GM12878 (cell line): ENCODE measurements around the gene SLC26A8. TPM values are rescaled to one million over a fixed set of nuclear protein-coding genes. Genes with fewer than 3 reads are reported as not detected.

Experiments
- ATAC-seq: fragments of 200-7000 bp; cut with Tn5 transposase; 3 replicates; pipeline ENCODE4 v1.9.1; 2020; ENCODE audit warnings: mild to moderate bottlenecking, moderate library complexity
- BruUV-seq: library from RNA; stranded (reverse); fragments of 400-500 nt; replicated peaks from 2 replicates; lab custom pipeline; 2021; lab: Mats Ljungman, UMichigan
- CTCF ChIA-PET: fragments of 300-600 bp; sonication (Branson Sonifier 250); formaldehyde crosslinking; extraction: SDS; loops from one replicate; lab custom pipeline; 2021; ENCODE audit warnings: inconsistent platforms; lab: Yijun Ruan, JAX
- POLR2A ChIA-PET: fragments of 350-600 bp; formaldehyde crosslinking; extraction: SDS; loops from one replicate; lab custom pipeline; 2021; ENCODE audit warnings: inconsistent platforms; lab: Charles Lee
- RAD21 ChIA-PET: fragments of 300-600 bp; sonication (Branson Sonifier 250); formaldehyde crosslinking; loops from one replicate; lab custom pipeline; 2023; ENCODE audit warnings: antibody characterized with exemption; ENCODE audit not compliant: unreplicated experiment; lab: Charles Lee
- SMC1A ChIA-PET: fragments of 300-600 bp; sonication (Branson Sonifier 250); formaldehyde crosslinking; loops from one replicate; lab custom pipeline; 2023; ENCODE audit not compliant: unreplicated experiment, uncharacterized antibody; lab: Charles Lee
- DNase-seq: peaks from one replicate; pipeline ENCODE4 v3.0.0-alpha.2; 2011; ENCODE audit warnings: low read depth, low spot score
- FAIRE-seq: peaks from 3 replicates; lab custom pipeline; 2011; peaks lifted over from hg19 to GRCh38; lab: Jason Lieb, UNC
- H2AFZ ChIP-seq: 2 replicates; pipeline ENCODE4 v1.6.0; 2011; ENCODE audit warnings: low read depth, low read length, control low read depth; ENCODE audit not compliant: control insufficient read depth
- H3K27ac ChIP-seq: 2 replicates; pipeline ENCODE4 v1.5.1; 2011; ENCODE audit warnings: control low read depth; ENCODE audit not compliant: control insufficient read depth, insufficient read depth
- H3K27me3 ChIP-seq, 2 experiments: replicated peaks in 1 of 2; 2 replicates each; pipeline versions ENCODE4 v1.6.0 to v1.6.1; 2011; ENCODE audit warnings: low read length in 1 of 2; ENCODE audit not compliant: control insufficient read depth in 2 of 2, insufficient read depth in 2 of 2
- H3K36me3 ChIP-seq, 2 experiments: 2 replicates each; pipeline ENCODE4 v1.5.1; 2011; ENCODE audit warnings: low read length in 1 of 2; ENCODE audit not compliant: control insufficient read depth in 2 of 2, insufficient read depth in 2 of 2
- H3K4me1 ChIP-seq: 2 replicates; pipeline ENCODE4 v1.6.1; 2011; ENCODE audit warnings: mild to moderate bottlenecking, low read length, moderate library complexity, mixed read lengths; ENCODE audit not compliant: control insufficient read depth, insufficient read depth
- H3K4me2 ChIP-seq: 2 replicates; pipeline ENCODE4 v1.6.0; 2011; ENCODE audit warnings: control low read depth; ENCODE audit not compliant: control insufficient read depth, insufficient read depth
- H3K4me3 ChIP-seq: fragments of 200-600 bp; sonication (generic); 2 replicates; pipeline ENCODE4 v1.5.1; 2016
- H3K79me2 ChIP-seq: 2 replicates; pipeline ENCODE4 v1.6.0; 2011; ENCODE audit warnings: low read length; ENCODE audit not compliant: control insufficient read depth, insufficient read depth
- H3K9ac ChIP-seq: 2 replicates; pipeline ENCODE4 v1.8.0; 2011; ENCODE audit warnings: low read length, control low read depth, mixed read lengths; ENCODE audit not compliant: control insufficient read depth, insufficient read depth
- H3K9me3 ChIP-seq: replicated peaks from 3 replicates; pipeline ENCODE4 v1.5.1; 2011; ENCODE audit warnings: mild to moderate bottlenecking, low read length; ENCODE audit not compliant: control insufficient read depth, insufficient read depth
- H4K20me1 ChIP-seq: 2 replicates; pipeline ENCODE4 v1.6.0; 2011; ENCODE audit not compliant: control insufficient read depth, insufficient read depth
- CHD1 ChIP-seq: IDR thresholded peaks from 2 replicates; pipeline ENCODE4 v1.6.1; 2012; ENCODE audit warnings: low read depth, low read length, improper control_type of control experiment
- GABPA ChIP-seq: IDR thresholded peaks from 2 replicates; pipeline ENCODE4 v1.6.1; 2014; ENCODE audit warnings: antibody characterized with exemption, low read depth, mild to moderate bottlenecking, inconsistent platforms
- IRF3 ChIP-seq: fragments of 450-650 bp; IDR thresholded peaks from 2 replicates; pipeline ENCODE4 v1.6.1; 2014; ENCODE audit warnings: mild to moderate bottlenecking
- NFYA ChIP-seq: IDR thresholded peaks from 2 replicates; pipeline ENCODE4 v1.6.1; 2011; ENCODE audit warnings: low read depth, mild to moderate bottlenecking, low read length, improper control_type of control experiment, borderline replicate concordance
- POLR2AphosphoS2 ChIP-seq: IDR thresholded peaks from 2 replicates; pipeline ENCODE4 v1.6.1; 2011; ENCODE audit warnings: low read depth, mild to moderate bottlenecking, low read length, improper control_type of control experiment, moderate library complexity
- SIN3A ChIP-seq: IDR thresholded peaks from 2 replicates; pipeline ENCODE4 v1.6.1; 2012; ENCODE audit warnings: low read depth, low read length, improper control_type of control experiment
- USF2 ChIP-seq: IDR thresholded peaks from 2 replicates; pipeline ENCODE4 v1.6.1; 2011; ENCODE audit warnings: low read depth, low read length, improper control_type of control experiment, borderline replicate concordance
- ZNF217 ChIP-seq: fragments of 450-650 bp; IDR thresholded peaks from 2 replicates; pipeline ENCODE4 v1.6.1; 2017; ENCODE audit warnings: antibody characterized with exemption, mild to moderate bottlenecking
- ZNF24 ChIP-seq: fragments of 450-650 bp; IDR thresholded peaks from 2 replicates; pipeline ENCODE4 v1.6.1; 2017; ENCODE audit warnings: antibody characterized with exemption, mild to moderate bottlenecking
- WGBS: methylation state at CpG from one replicate; pipeline ENCODE4 v1.1.6; 2016; ENCODE audit warnings: low lambda C conversion rate; ENCODE audit not compliant: insufficient replicate concordance, insufficient coverage; ENCODE audit errors: missing lambda C conversion rate; 5-methylcytosine and 5-hydroxymethylcytosine counted together
- in situ Hi-C: fragments of 300-500 bp; cut with MboI; formaldehyde crosslinking; loops from 9 replicates; pipeline ENCODE4 v1.14.3; 2018; ENCODE audit warnings: mixed read lengths
- intact Hi-C: fragments of 100-400 bp; cut with micrococcal nuclease; formaldehyde crosslinking; loops from one replicate; pipeline ENCODE4 v1.14.2; 2022; ENCODE audit not compliant: unreplicated experiment
- polyA plus RNA-seq, 11 experiments: library from polyadenylated mRNA; depleted of rRNA in 4 of 11; unstranded in 6 of 11; stranded (reverse) in 5 of 11; fragments of >200 nt; fragmentation: Nextera tagmentation in 4 of 11; fragmentation: Illumina TruSeq in 1 of 11; extraction: Ambion mirVana in 4 of 11; extraction: Trizol in 1 of 11; gene quantifications; 1 replicate in 1 of 11; 2 replicates in 10 of 11; pipeline versions ENCODE4 v1.2.1 to v1.2.3, GENCODE V29; 2011 to 2016; ENCODE audit warnings: inconsistent platforms in 2 of 11, missing spikeins in 2 of 11, low read depth in 1 of 11
- total RNA-seq, 4 experiments: library from RNA; depleted of rRNA in 3 of 4; stranded (reverse); fragments of >200 nt in 3 of 4; fragmentation: Illumina TruSeq in 1 of 4; extraction: Trizol in 1 of 4; gene quantifications; 2 replicates each; pipeline versions ENCODE4 v1.2.1 to v1.2.3, GENCODE V29; 2013 to 2021
- TF ChIP-seq, protein P1 (sequence below): IDR thresholded peaks from 2 replicates; pipeline ENCODE4 v1.6.1; 2011; ENCODE audit warnings: borderline replicate concordance, low read depth, mild to moderate bottlenecking, moderate library complexity, mixed read lengths, low read length; ENCODE audit not compliant: insufficient read depth; ENCODE audit errors: extremely low read length

The SLC26A8 gene
- total and polyA plus RNA-seq, 10 of the 15 experiments (the other 5 are each of a cell fraction or from before 2014, with no cell fraction given): 0.09 to 0.95 (median 0.27) TPM; not detected in 2

GRCh38 chr6:36061236-36061635 lies 36.8 kb upstream of the SLC26A8 start:
- Histone ChIP-seq H3K79me2 (peaks cover 17% of the 10 kb centered on the region), H3K9ac (no peak overlapping the region), H3K9me3 (no peaks in the 10 kb centered on the region), H2AFZ (no peak overlapping the region), H3K36me3 (peaks cover 0 to 11% of the 10 kb centered on the region in 2 experiments; a peak in 3 of 4 replicates), H3K4me1 (peaks cover 3% of the 10 kb centered on the region; the same call in 1 of the 2 replicates), H3K27ac (no peak overlapping the region)
- DNase-seq: no peak
- WGBS: 78% methylated on average over 2 of the region's 2 CpGs
- SMC1A ChIA-PET: interaction anchor here (1.1 kb wide), 1 partner anchor 33 kb away, joined by 7 read pairs; the partner anchor contains the start of gene MAPK14
- intact Hi-C loops (no loop called here), in situ Hi-C loops (no loop called here)
- POLR2A ChIA-PET: interaction anchor here (1.2 kb wide), 1 partner anchor 15 kb away, joined by 3 read pairs; no protein-coding TSS in a partner anchor
- no peak for FAIRE-seq
- TF ChIP-seq ZNF24 (peak; percentile 68; the same call in 1 of the 2 replicates), ZNF217 (no peak)
- TF ChIP-seq, all 136 proteins: peak for 1
- no peaks in the 10 kb centered on the region for H4K20me1 ChIP-seq
- H3K4me2 ChIP-seq: no peak overlapping the region
- H3K4me3 ChIP-seq: no peak overlapping the region
- no peaks in the 10 kb centered on the region for H3K27me3 ChIP-seq
- BruUV-seq: no TSS peak
- ChIA-PET RAD21 (no interaction called here), CTCF (interaction anchor here (0.6 to 1.5 kb wide), 2 partner anchors 21 to 34 kb away, joined by 3 read pairs; partner anchors contain the start of gene MAPK14)
- no peak for ATAC-seq

DNA sequence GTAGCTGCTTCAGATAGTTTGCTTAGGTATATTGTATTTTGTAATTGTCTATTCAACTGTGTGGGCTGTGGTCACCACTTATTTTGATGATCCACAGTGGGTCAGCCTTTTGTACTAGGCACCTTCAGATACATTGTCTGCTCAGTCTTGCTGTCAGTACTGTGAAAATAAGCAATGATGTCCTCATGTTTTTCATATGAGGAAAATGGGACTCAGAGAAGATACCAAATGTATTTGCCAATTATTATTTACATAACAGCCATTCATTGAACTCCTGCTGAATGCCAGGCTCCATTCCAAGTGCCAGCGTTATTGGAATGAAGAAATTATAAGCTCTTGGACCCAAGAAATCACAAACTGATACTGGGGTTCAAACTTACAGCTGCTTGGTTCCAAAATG lies 31.7 kb upstream of the SLC26A8 start:
- H3K27me3 ChIP-seq: no peaks in the 10 kb centered on the region
- ChIA-PET RAD21 (interaction anchor here (0.7 to 1.3 kb wide), 3 partner anchors 22 to 250 kb away, joined by 3 to 4 read pairs (median 3); no protein-coding TSS in a partner anchor), SMC1A (interaction anchor here (0.7 to 3.6 kb wide), 3 partner anchors 10 to 27 kb away, joined by 5 to 15 read pairs (median 10); no protein-coding TSS in a partner anchor), CTCF (interaction anchor here (1.0 to 1.8 kb wide), 3 partner anchors 9 to 39 kb away, joined by 3 to 6 read pairs (median 4); no protein-coding TSS in a partner anchor), POLR2A (interaction anchor here (0.7 to 1.4 kb wide), 4 partner anchors 13 to 27 kb away, joined by 3 to 4 read pairs (median 3); no protein-coding TSS in a partner anchor)
- intact Hi-C loops: loop anchor here (2.0 kb wide), 1 partner anchor 49 kb away; no protein-coding TSS in a partner anchor
- H3K4me2 ChIP-seq: no peak overlapping the region
- no TSS peak for BruUV-seq
- no peak for DNase-seq
- no peak overlapping the region for H3K27ac ChIP-seq
- 92% methylated on average over 1 of the region's 1 CpG for WGBS
- H3K36me3 ChIP-seq: peaks cover 2 to 18% of the 10 kb centered on the region in 2 experiments
- no peak overlapping the region for H2AFZ ChIP-seq
- ATAC-seq: no peak
- H4K20me1 ChIP-seq: no peaks in the 10 kb centered on the region
- TF ChIP-seq IRF3 (no peak), ZNF217 (no peak), NFYA (no peak), USF2 (no peak), GABPA (no peak), CHD1 (no peak), SIN3A (no peak), POLR2AphosphoS2 (no peak)
- TF ChIP-seq, protein P1, sequence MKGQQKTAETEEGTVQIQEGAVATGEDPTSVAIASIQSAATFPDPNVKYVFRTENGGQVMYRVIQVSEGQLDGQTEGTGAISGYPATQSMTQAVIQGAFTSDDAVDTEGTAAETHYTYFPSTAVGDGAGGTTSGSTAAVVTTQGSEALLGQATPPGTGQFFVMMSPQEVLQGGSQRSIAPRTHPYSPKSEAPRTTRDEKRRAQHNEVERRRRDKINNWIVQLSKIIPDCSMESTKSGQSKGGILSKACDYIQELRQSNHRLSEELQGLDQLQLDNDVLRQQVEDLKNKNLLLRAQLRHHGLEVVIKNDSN: no peak
- TF ChIP-seq, all 136 proteins: peak for 0
- peaks cover 18% of the 10 kb centered on the region for H3K79me2 ChIP-seq
- H3K9me3 ChIP-seq: no peaks in the 10 kb centered on the region
- in situ Hi-C loops: no loop called here
- no peaks in the 10 kb centered on the region for H3K4me1 ChIP-seq
- FAIRE-seq: no peak
- H3K4me3 ChIP-seq: no peak overlapping the region
- H3K9ac ChIP-seq: no peak overlapping the region
